DOHH2 (cell line): ENCODE data around the gene MSRB3.

Experiments used
- CTCF ChIP-seq: fragments of 200-600 bp; sonication (generic); IDR thresholded peaks from one replicate; pipeline ENCODE4 v1.5.1; 2014; ENCODE audit warnings: antibody characterized with exemption, mild to moderate bottlenecking, low read depth, low read length; ENCODE audit not compliant: poor library complexity, severe bottlenecking
- EZH2phosphoT487 ChIP-seq: fragments of 200-600 bp; sonication (generic); IDR thresholded peaks from 2 replicates; pipeline ENCODE4 v1.6.1; 2017; ENCODE audit warnings: borderline replicate concordance, mild to moderate bottlenecking, antibody characterized with exemption, low read length, moderate library complexity, mixed read lengths

GRCh38 chr12:65266408-65266807 is 12.1 kb upstream of the MSRB3 start:
- TF ChIP-seq CTCF = no peak
- no peak for TF ChIP-seq EZH2phosphoT487
